SK-N-MC (cell line): Measurements from ENCODE around the gene NELFCD.
A peak's percentile ranks its signal among the peaks of the same experiment; 100 is the strongest.
"Not testable (repeated sequence)": the region's sequence is repeated elsewhere in the genome, so short reads cannot be mapped to it uniquely, and the experiment has no call there.

Experiments
- DNase-seq: peaks from one replicate; pipeline ENCODE4 v3.0.0-alpha.2; 2011; ENCODE audit warnings: low read depth, low spot score
- H3K27ac ChIP-seq: fragments of 200-600 bp; sonication (generic); 2 replicates; pipeline ENCODE4 v1.5.1; 2016; ENCODE audit warnings: mixed run types
- H3K36me3 ChIP-seq: fragments of 200-600 bp; sonication (generic); 2 replicates; pipeline ENCODE4 v1.6.1; 2017; ENCODE audit warnings: antibody characterized with exemption, low read length, mixed read lengths; ENCODE audit not compliant: insufficient read depth
- H3K4me3 ChIP-seq: fragments of 200-600 bp; sonication (generic); 2 replicates; pipeline ENCODE4 v1.5.1; 2016
- H3K9ac ChIP-seq: fragments of 200-600 bp; sonication (generic); 2 replicates; pipeline ENCODE4 v1.8.0; 2017; ENCODE audit warnings: mixed run types, mixed read lengths; ENCODE audit not compliant: insufficient read length
- H3K9me3 ChIP-seq: fragments of 200-600 bp; sonication (generic); 2 replicates; pipeline ENCODE4 v1.6.1; 2017; ENCODE audit warnings: low read depth, mild to moderate bottlenecking, antibody characterized with exemption, low read length, moderate library complexity, mixed read lengths
- EZH2 ChIP-seq: fragments of 200-600 bp; sonication (generic); IDR thresholded peaks from one replicate; pipeline ENCODE4 v1.6.1; 2017; ENCODE audit warnings: antibody characterized with exemption
- FOXP2 ChIP-seq: optimal IDR thresholded peaks from 2 replicates; pipeline ENCODE3; 2011; ENCODE audit warnings: mild to moderate bottlenecking, moderate library complexity; ENCODE audit not compliant: insufficient read depth; ENCODE audit errors: extremely low read length, control extremely low read depth
- POLR2AphosphoS5 ChIP-seq: IDR thresholded peaks from 2 replicates; pipeline ENCODE4 v1.6.1; 2012; ENCODE audit warnings: mild to moderate bottlenecking, low read depth, low read length, borderline replicate concordance

NELFCD gene

DNA sequence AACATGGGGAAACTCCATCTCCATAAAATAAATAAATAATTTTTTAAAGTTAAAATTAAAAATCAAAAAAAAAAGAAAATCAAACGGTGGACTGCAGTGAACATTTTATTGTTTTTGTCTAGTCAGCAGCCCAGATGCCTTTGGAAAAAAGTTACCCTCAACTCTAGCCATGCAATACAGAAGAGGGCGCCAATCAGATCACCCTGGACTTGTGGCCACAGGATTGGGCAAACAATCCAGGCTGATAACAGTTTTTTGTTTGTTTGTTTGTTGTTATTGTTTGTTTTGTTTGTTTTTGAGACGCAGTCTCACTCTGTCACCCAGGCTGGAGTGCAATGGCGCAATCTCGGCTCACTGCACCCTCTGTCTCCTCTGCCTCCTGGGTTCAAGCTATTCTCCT, 30.5 kb upstream of the NELFCD start:
- Histone ChIP-seq H3K4me3 (no peak overlapping the region), H3K36me3 (no peaks in the 10 kb centered on the region), H3K27ac (no peak overlapping the region), H3K9me3 (no peaks in the 10 kb centered on the region), H3K9ac (no peak overlapping the region)
- no peak for TF ChIP-seq FOXP2
- no peak for TF ChIP-seq POLR2AphosphoS5
- TF ChIP-seq EZH2, result no peak
- DNase-seq, result no peak

DNA sequence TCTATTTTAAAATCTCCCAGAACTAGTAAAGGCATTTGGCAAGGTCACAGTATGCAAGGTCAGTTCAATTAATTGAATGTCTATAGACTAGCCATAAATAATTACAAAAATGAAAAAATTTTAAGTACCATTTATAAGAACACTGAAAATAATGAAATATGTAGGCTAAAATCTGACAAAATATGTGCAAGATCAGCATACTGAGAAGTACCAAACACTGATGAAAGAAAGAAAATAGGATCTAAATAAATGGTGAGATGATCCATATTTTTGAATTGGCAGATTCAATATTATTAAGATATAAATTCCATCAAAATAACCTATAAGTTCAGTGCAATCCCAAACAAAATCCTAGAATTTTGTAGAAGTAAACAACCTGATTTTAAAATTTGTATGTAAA, 28.0 kb upstream of the NELFCD start:
- Histone ChIP-seq H3K9me3 (no peaks in the 10 kb centered on the region), H3K36me3 (no peaks in the 10 kb centered on the region), H3K4me3 (no peak overlapping the region), H3K9ac (no peak overlapping the region), H3K27ac (no peak overlapping the region)
- TF ChIP-seq POLR2AphosphoS5 (no peak), FOXP2 (no peak), EZH2 (no peak)
- no peak for DNase-seq

DNA sequence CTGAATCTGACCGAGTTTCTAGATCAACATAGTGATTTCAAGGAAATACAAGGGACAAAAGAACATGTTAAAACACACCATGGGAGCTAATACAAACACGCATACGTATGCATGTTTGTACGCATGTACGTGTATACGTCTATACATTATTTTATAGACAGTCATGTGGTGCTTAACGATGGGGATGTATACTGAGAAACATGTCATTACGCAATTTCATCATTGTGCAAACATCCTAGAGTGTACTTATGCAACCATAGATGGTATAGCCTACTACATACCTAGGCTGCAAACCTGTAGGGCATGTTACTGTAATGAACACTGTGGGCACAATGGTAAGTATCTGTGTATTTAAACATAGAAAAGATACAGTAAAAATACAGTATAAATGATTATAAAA, 25.0 kb upstream of the NELFCD start:
- Histone ChIP-seq H3K27ac (no peak overlapping the region), H3K36me3 (no peaks in the 10 kb centered on the region), H3K4me3 (no peak overlapping the region), H3K9ac (no peak overlapping the region), H3K9me3 (no peaks in the 10 kb centered on the region)
- DNase-seq, result peak; percentile 18
- TF ChIP-seq FOXP2 (no peak), EZH2 (no peak), POLR2AphosphoS5 (no peak)

DNA sequence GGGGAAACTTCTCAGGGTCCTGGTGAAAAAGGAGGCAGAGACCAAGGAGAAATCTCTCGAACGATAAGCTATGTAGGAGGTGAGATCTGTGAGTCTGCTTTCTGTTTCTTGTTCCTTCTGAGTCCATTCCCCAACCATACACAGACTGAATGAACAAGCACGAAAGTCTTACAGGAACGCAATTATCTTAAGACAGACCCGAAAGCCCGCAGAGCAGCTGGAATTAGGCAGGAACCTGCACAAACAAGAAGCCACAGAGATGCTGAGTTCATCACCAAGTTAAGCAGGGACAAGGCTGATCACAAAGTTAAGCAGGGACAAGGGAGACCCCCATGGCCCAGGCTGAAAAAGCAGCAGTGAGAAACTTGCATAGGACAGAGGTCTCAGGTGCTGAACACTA, 21.4 kb upstream of the NELFCD start:
- Histone ChIP-seq H3K9ac (no peak overlapping the region), H3K27ac (no peak overlapping the region), H3K4me3 (no peak overlapping the region), H3K36me3 (no peaks in the 10 kb centered on the region), H3K9me3 (no peaks in the 10 kb centered on the region)
- no peak for DNase-seq
- TF ChIP-seq POLR2AphosphoS5 (no peak), FOXP2 (no peak), EZH2 (no peak)

DNA sequence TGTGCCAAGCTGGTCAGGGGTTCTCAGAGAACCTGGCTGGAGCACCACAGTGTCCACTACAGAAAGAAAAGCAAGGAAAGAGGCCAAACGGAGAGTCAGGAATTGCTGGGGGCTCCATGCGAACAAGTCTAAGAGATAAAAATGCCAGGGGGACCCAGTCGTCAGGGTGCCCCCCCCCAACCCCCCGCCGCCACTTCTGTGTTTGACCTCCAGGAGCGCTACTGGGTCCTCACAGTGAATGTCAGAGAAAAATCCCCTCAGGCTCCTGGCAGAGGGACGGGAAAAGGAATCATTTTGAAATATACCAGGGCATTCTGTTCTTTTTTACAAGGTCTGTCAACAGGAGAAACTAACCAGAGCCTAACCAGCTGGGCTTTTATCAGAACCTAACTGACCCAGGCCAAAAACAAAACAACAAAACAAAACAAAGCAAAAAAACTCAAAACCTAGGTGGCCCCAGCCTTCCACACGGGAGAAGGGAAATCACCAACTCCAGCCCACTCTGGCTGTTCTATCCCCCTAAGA, 17.9 kb upstream of the NELFCD start:
- no peaks in the 10 kb centered on the region for H3K9me3 ChIP-seq
- H3K9ac ChIP-seq, result no peak overlapping the region
- H3K4me3 ChIP-seq, result no peak overlapping the region
- no peaks in the 10 kb centered on the region for H3K36me3 ChIP-seq
- H3K27ac ChIP-seq, result no peak overlapping the region
- no peak for DNase-seq
- TF ChIP-seq EZH2 (no peak), FOXP2 (no peak), POLR2AphosphoS5 (no peak)

DNA sequence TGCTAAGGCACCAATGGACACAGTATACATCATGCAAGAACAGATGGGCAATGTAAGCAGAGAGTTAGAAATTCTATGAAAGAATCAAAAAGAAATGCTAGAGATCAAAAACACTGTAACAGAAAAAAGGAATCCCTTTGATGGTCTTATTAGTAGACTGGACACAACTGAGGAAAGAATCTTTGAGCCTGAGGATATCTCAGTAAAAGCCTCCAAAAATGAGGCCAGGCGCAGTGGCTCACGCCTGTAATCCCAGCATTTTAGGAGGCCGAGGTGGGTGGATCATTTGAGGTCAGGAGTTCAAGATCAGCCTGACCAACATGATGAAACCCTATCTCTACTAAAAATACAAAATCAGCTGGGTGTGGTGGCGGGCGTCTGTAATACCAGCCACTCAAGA, 17.1 kb upstream of the NELFCD start:
- H3K36me3 ChIP-seq, H3K4me3 ChIP-seq, H3K9ac ChIP-seq, DNase-seq, H3K27ac ChIP-seq, H3K9me3 ChIP-seq: not testable (repeated sequence)

DNA sequence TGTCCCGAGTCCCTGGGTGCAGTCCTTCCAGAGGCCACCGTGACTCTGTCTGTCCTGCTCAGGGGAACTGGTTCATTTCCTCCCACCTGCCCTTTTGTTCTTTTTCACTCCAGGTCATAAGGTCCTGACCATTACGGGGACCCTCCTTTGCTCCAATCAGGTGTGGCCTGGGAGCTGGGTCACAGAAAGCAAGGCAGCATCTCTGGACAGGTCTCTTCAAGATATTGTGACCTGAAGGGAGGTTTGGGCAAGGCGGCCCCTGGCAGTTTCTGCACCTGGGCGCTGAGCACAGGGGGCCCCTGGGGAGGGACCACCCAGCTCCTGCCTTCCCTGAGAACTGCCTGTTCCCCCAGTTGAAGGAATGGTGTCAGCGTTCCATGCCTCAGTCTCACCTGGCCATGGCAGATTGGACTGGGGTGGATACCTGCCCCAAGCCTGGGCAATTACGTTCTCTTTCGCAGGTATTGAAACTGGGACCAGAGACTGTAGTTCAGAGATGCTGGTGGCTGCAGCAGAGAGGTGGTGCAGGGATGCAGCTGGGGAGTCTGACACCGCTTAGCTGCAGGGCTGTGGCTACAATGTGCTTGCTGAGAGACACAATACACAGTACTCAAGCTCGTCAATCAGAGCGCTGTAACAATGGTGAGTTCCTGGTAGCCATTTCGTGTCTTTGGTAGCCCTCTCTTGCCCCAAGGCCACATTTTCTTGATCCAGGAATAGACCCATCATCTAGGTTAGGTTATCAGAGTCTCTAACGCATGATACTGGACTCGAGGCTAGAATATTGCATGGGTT, 15.6 kb upstream of the NELFCD start:
- Histone ChIP-seq H3K9ac (no peak overlapping the region), H3K36me3 (no peaks in the 10 kb centered on the region), H3K4me3 (no peak overlapping the region), H3K27ac (no peak overlapping the region), H3K9me3 (peaks cover 6% of the 10 kb centered on the region; the same call in 1 of the 2 replicates)
- TF ChIP-seq FOXP2 (no peak), POLR2AphosphoS5 (no peak), EZH2 (no peak)
- no peak for DNase-seq

DNA sequence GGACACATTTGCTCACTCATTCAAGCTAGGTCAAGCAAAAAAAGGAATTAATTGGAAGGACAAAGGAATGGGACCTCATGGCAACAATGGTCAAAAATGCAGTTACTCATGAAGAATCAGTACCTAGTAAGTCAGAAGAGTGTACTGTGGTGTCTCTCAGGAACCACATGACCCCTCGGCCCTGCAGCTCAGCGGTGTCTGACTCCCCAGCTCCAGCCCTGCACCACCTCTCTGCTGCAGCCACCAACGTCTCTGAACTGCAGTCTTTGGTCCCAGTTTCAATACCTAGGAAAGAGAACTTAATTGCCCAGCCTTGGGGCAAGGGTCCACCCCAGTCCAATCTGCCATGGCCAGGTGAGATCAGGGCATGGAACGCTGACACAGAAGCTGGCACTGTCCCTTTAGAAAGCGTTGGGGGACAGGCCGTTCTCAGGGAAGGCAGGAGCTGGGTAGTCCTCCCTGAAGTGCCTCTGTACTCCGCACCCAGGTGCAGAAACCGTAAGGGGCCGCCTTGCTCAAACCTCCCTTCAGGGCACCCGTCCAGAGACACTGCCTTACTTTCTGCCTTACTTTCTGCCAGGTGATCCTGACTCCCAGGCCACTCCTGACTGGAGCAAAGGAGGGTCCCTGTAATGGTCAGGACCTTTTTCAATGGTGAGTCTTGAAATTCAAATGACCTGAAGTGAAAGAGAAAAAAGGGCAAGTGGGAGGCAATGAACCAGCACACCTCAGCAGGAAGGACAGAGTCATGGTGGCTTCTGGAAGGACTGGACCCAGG, 13.2 kb upstream of the NELFCD start:
- H3K9ac ChIP-seq, result no peak overlapping the region
- no peak overlapping the region for H3K4me3 ChIP-seq
- no peak overlapping the region for H3K27ac ChIP-seq
- TF ChIP-seq EZH2 (no peak), FOXP2 (no peak), POLR2AphosphoS5 (no peak)
- peaks cover 6% of the 10 kb centered on the region; the same call in 1 of the 2 replicates for H3K9me3 ChIP-seq
- no peaks in the 10 kb centered on the region for H3K36me3 ChIP-seq
- DNase-seq, result no peak

DNA sequence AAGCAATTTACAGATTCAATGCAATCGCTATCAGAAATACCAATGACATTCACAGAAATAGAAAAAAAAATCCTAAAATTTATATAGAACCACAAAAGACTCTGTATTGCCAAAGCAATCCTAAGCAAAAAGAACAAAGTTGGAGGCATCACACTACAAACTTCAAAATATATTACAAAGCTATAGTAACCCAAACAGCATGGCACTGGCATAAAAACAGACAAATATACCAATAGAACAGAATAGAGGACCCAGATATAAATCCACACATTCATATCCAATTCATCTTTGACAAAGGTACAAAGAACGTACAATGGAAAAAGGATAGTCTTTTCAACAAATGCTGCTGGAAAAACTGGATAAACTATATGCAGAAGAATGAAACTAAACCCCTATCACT, 11.6 kb upstream of the NELFCD start:
- Histone ChIP-seq H3K27ac (no peak overlapping the region), H3K4me3 (no peak overlapping the region), H3K36me3 (no peaks in the 10 kb centered on the region), H3K9ac (no peak overlapping the region), H3K9me3 (peaks cover 6% of the 10 kb centered on the region; the same call in 1 of the 2 replicates)
- TF ChIP-seq EZH2, result no peak
- TF ChIP-seq POLR2AphosphoS5, result no peak
- no peak for TF ChIP-seq FOXP2
- no peak for DNase-seq
